Measurements from ENCODE around the gene ENDOD1.

The ENDOD1 gene

GRCh38 chr11:95078526-95078925, 11.1 kb upstream of the ENDOD1 start:
- DNase-seq: no peak

DNA sequence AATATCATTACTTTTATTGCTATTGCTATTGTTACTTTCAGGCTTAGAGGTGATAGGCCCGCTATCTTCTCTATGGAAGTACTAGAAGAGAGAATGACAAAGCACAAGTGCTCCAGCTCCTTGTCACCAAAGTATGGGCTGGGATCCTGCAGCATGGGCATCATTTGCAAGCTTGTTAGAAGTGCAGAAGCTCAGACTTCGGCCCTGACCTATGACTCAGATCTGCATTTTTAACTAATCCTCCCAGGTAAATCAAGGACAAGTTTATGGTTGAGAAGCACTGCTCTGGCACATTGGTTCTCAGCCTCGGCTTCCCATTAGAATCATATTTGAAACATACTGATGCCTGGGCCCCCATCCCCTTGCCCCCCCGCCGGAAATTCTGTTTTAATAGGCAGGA, 8.6 kb upstream of the ENDOD1 start:
- no peak for DNase-seq

GRCh38 chr11:95081412-95081811, 8.2 kb upstream of the ENDOD1 start:
- DNase-seq: no peak

DNA sequence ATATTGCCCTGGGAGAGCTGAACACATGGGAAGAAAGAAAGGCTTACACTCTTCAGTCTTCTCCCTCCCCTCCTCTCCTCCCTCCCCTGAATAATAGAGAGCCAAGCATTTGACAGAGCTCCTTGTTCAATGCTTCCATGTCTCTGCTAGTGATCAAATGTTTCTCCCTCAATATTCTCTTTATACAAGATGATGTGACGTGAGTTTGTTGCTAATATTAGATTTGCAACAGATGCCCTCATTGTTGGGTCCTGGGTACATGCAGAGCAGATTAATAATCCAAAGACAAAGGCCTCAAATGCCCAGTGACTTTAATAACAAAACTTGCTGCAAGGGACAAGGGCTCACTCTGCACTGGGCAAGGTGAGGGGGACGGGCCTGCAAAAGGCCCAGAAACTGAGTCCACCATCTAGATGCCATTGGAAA, 7.1 kb upstream of the ENDOD1 start:
- DNase-seq: no peak

DNA sequence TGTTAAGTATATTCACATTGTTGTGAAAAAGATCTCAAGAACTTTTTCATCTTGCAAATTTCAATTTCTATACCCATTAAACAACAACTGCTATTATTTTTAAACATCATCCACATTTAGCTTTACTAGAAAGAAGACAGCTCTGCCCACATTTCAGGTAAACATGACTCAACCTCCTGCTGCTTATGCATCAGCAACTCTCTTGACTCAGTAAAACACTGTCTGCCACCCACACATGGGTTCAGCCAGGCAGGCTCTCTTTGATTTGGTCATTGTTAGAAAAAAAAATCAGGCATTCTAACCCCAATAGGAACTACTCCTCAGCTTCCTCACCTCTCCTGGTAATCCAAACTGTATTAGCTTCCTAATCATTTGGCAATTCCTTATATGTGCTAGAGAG, 5.1 kb upstream of the ENDOD1 start:
- DNase-seq: peak; percentile 53 to 67

- DNase-seq: no peak
Observed at GRCh38 chr11:95085117-95085816, 4.4 kb upstream of the ENDOD1 start.

- DNase-seq: no peak
Observed at GRCh38 chr11:95086151-95086550, 3.5 kb upstream of the ENDOD1 start.

DNA sequence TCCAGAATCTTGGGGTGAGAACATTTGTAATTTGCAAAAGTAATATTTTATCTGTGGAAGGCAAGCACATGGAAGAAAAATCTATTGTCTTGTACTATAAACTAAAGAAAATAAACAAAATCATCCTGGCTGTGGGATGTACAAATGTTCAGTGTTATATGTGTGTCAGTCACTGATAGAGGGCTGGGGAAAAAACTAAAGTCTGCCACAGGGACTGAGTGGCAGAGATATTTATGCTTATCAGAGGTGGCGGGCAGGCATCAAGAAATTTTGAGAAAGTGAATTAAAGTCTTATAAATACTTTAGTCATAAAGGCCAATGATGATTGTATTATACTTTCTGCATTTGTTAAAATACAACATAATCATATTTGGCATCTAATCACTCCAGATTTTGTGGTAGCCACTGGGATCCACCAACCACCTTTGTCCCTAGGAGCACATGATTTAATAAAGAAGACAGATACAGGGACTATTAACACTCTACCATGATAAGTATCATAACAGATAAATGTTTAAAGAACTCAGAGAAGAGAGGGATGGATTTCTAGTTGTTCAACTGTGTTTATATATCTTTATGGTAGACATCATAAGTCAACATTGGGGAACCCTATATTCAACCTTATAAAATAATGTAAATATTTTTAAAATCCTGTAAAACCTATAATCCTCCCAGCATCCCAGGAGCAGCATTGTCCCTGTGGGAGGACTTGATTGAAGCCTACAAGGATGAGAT, 2.6 kb upstream of the ENDOD1 start:
- no peak for DNase-seq

DNA sequence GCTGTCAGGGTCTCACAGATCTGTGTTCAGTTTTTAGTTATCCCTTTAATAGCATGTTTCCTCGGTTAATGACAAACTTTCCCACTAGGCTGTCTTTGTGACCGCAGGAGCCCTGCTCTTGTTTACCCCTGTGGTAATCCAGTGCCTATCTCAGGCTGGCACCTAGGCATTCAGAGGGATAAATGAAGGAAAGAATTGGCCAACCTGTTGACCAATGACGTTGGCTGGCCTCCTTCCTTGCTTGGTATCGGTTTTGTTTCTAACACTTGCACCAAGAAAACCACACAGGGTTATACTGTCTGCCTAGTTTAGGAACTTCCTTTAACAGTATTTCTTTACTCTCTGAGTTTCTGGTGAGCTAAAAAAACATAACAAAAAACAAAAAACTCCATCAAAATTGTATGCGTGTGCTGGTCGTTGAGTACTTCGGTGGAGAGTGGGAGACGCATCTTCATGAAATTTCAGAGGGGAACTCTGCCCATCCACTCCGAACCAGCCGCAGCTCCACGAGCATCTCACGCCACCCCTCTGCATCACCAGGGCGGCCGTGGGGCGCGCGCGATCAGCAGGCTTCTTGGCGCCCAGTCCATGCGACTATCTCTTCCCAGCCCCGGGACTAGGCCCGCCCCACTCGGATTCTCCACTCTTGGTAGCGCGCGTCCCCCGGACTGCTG, 563 bp upstream of the ENDOD1 start:
- DNase-seq: peak in 1 of 2 donors; percentile 12

GRCh38 chr11:95091663-95092180, 2.1 kb downstream of the ENDOD1 start:
- no peak for DNase-seq

DNA sequence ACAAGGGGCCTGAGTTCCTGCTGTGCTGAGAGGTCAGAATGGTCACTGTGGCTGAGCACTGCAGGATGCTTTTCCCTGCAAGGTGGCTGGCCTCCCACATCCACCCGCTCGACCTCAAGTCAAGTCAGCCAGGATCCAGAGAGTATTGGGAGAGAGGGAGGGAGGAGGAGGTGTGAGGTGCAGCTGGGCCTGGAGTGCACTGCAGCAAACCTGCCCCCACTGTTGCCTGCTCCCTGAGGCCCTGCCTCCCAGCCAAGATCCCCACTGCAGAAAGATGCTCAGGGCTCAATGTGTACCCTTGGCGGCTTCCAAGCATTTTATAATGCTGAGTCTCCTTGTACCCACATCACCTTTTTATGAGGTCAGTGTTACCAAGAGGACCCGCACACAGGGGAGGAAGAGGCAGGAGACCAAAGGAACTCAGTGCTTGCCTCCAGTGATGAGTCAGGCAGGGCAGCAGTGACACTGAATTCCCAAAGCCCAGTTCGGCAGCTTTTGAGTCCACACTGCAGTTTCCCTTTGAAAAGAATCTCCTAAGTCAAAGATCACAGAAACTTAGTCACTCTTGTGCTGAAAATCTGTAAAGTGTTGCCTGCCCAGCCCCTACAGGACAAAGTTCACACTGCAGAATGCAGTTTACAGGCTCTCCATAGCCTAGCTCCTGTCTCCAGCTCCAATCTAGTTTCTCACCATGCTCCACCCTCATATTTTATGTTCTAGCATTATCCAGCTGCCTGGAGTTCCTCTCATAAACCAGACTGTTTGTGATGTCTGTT, 3.1 kb downstream of the ENDOD1 start:
- peak; percentile 44 to 51 for DNase-seq

GRCh38 chr11:95093548-95093947, 3.9 kb downstream of the ENDOD1 start:
- DNase-seq: no peak

DNA sequence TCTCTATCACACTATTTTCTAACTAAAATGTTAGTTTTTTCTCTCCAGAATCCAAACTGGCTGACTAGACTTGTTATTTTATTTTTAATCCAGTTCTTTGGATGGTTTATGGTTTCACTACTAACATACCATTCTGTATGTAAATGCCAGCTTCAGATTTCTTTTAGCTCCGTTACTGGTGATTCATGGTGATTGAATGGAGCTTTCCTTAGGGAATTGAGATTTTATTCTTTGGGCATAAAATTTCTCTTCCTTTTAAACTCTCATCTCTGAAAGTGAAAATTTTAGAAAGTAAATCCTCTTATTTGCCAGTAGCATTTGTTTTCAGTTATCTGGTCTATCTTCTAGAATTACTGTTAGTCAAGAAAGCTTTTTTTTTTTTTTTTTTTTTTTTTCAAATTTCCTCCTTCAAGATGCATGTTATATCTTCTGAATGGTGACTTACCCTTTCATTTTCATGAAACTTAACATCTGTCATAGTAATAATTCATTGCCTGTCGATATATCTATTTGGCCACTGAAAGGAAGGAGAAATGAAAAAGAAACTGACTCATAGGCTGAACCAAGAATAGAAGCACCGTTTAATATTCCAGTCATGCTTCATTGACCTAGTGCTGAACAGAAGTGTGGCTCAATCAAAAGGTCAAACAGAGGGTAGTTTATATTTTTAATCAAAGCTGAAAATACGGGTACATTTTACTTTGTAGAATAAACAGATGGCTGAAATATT, 6.4 kb downstream of the ENDOD1 start:
- no peak for DNase-seq

DNA sequence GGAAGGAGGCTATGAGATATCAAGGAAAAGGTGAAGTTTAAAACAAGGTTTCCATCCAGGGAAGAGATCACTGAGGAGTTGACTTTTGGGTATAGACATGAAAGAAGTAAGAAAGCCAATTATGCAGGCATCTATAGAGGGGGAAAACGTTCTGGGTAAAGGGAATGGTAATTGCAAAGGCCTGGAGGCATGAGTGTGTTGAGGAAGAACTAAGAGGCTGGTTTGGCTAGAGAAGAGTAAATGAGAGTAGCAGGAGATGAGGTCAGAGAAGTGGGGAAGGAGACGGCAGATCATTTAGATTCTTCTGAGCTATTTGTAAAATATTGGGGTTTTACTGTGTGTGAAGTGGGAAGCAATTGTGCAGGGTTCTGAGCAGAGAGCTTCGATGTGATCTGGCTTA, 7.6 kb downstream of the ENDOD1 start:
- DNase-seq: no peak

DNA sequence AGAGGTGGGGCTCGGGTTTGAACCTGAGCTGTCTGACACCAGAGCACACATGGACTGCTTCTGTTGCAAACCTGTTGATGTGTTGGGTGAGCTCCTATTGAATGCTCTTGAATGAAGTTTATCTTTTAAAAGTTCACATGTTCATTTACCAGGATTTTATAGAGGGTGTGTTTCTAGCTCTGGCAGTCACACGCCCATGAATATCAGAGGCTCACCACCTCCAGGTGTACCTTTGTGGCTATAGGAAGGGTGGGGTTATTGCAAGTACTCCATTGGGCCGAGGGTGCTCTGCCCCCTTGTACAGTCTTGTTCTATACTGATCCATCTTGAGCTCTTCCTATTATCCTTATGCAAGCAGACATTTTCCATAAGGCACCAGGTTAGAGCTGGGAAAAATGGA, 9.2 kb downstream of the ENDOD1 start:
- no peak for DNase-seq

DNA sequence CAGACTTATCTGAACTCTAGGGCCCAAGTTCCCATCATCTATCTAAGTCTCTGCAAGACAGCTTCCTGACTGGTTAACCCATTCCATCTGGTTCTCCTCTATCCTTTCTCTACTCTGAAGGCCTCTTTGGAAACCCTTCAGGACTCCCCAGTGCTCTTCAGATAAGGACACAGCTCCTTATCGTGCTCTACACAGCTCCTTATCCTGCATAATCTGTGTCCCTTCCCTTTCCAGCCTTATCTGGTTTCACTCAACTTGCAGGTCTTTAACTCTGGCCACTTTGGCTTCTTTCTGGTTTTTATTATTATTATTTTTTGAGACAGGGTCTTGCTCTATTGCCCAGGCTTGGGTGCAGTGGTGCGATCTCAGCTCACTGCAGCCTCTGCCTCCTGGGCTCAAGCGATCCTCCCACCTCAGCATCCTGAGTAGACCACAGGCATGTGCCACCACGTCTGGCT, 10.6 kb downstream of the ENDOD1 start:
- DNase-seq: no peak

DNA sequence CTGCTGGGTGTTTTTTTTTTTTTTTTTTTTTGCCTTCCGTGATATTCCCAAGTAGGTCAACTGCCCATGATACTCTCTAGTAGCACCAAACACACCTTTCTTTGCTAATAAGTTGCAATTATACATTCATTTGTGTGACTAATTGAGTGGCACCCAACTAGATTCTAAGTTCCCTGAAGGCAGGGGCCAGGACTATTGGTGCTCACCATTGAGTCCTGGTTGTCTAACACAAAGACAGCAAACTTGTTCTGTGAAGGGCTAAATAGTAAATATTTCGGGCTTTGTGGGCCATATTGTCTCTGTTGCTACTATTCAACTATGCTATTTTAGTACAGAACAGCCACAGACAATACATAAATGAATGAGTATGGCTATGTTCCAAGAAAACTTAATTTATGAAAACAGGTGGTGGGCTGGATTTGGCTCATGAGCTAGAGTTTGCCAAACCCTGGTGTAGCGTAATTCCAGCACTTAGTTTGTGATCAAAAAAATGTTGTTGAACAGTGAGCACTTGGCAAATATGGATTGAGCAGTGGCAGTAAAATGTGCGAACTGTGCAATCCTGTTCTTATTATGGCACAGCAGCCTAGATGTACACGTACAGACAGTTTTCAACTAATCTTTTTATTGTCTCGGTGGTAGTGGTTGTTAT, 11.3 kb downstream of the ENDOD1 start:
- DNase-seq: no peak

GRCh38 chr11:95101935-95102334, 12.3 kb downstream of the ENDOD1 start:
- DNase-seq: no peak

- DNase-seq: no peak
Observed at GRCh38 chr11:95102733-95103132, 13.1 kb downstream of the ENDOD1 start.

DNA sequence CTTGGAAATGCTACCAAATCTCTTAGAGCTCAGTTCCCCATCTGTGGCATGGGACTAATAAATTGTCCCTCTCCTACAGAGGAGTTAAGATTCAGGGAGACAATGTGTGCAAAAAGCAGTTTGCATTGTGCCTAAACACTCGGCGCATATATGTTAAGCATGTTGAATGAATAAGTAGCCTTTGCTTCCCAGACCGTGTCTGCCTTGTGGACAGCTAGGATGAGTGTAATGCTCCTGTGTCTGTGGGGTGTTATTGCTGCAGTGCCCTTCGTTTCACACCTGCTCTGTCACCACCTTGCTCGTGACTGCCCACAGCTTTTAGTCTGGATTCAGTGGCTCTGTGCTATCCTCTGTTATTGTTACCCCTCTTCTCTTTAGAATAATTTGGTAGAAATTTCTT, 14.1 kb downstream of the ENDOD1 start:
- no peak for DNase-seq

DNA sequence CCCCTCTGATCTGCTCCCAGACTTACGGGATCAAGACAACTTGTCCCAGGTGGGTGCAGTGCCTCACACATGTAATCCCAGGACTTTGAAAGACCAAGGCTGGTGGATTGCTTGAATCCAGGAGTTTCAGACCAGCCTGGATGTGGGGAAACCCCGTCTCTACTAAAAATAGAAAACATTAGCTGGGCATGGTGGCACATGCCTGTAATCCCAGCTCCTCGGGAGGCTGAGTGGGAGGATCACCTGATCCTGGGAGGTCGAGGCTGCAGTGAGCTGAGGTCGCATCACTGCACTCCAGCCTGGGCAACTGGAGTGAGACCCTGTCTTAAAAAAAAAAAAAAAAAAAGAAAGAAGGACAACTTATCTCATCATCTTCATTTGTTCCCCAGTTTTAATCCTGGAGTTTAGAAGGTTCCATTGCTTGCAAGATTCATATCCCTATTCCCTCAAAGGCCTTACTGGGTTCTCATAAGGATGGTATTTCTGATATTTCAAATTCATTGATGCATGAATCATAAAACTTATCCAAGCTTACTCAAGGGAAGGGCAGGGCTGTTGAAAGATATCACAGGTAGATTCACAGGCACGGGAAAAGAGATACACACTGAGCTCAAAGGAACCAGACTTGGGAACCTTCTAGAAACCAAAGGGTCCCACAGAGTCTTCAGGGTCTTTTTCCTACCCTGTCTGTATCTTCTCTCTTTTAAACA, 14.6 kb downstream of the ENDOD1 start:
- DNase-seq: no peak

Data from stimulated activated CD4-positive, alpha-beta T cell treated with anti-CD3 and anti-CD28 coated beads, Interleukin-2, amount 100 ng/mL, for 24 hours (primary cell).